GM21528 (cell line): ENCODE results near the gene PANK2.
"Not testable (repeated sequence)": the region's sequence is repeated elsewhere in the genome, so short reads cannot be mapped to it uniquely, and the experiment has no call there.

ENCODE experiments used
- ATAC-seq: cut with Tn5 transposase; IDR thresholded peaks from one replicate; pipeline ENCODE4 v1.9.1; 2021; ENCODE audit warnings: mild to moderate bottlenecking, moderate library complexity; ENCODE audit not compliant: unreplicated experiment, low FRiP score

PANK2 gene

GRCh38 chr20:3972631-3973030 is 83.4 kb downstream of the PANK2 start:
- ATAC-seq, result not testable (repeated sequence)

- ATAC-seq, result no peak
Observed at GRCh38 chr20:3973705-3974104, 84.5 kb downstream of the PANK2 start.

GRCh38 chr20:3976511-3976910 is 87.3 kb downstream of the PANK2 start:
- no peak for ATAC-seq
